CD8-positive, alpha-beta memory T cell (primary cell): Measurements from ENCODE around the gene DNAJC24. TPM values are rescaled to one million over a fixed set of nuclear protein-coding genes. Genes with fewer than 3 reads are reported as not detected.

Source experiments
- CTCF ChIA-PET: fragments of 350-600 bp; sonication (Branson Sonifier 250); formaldehyde crosslinking; loops from one replicate; lab custom pipeline; 2021; ENCODE audit warnings: antibody characterized with exemption; lab: Charles Lee
- POLR2A ChIA-PET: fragments of 350-600 bp; sonication (Branson Sonifier 250); formaldehyde crosslinking; loops from one replicate; lab custom pipeline; 2021; ENCODE audit warnings: antibody characterized with exemption; lab: Charles Lee
- DNase-seq, 5 donors: peaks; one replicate each; pipeline versions ENCODE4 v3.0.0 to v3.0.0-alpha.2; 2020 to 2022; ENCODE audit warnings: mixed read lengths in 1 of 5
- H3K27ac ChIP-seq: one replicate; pipeline ENCODE4 v1.7.0; 2013; ENCODE audit warnings: low read depth, mild to moderate bottlenecking, low read length, moderate library complexity
- H3K27me3 ChIP-seq: 2 replicates; pipeline ENCODE4 v1.7.0; 2013; ENCODE audit warnings: low read length, mild to moderate bottlenecking; ENCODE audit not compliant: insufficient read depth, poor library complexity, severe bottlenecking
- H3K36me3 ChIP-seq: 2 replicates; pipeline ENCODE4 v1.7.0; 2013; ENCODE audit warnings: mild to moderate bottlenecking, low read length, moderate library complexity; ENCODE audit not compliant: insufficient read depth
- H3K4me1 ChIP-seq: 2 replicates; pipeline ENCODE4 v1.7.0; 2013; ENCODE audit warnings: mild to moderate bottlenecking, low read length, moderate library complexity; ENCODE audit not compliant: insufficient read depth
- H3K4me3 ChIP-seq: 2 replicates; pipeline ENCODE4 v1.7.0; 2013; ENCODE audit warnings: mild to moderate bottlenecking, low read length
- H3K9me3 ChIP-seq: 2 replicates; pipeline ENCODE4 v1.7.0; 2013; ENCODE audit warnings: mild to moderate bottlenecking, low read length
- H3K27ac Mint-ChIP-seq, 8 donors: one replicate each; pipeline ENCODE4 v1.8.0; 2020 to 2021; ENCODE audit warnings: mixed read lengths in 8 of 8, mild to moderate bottlenecking in 6 of 8, inconsistent platforms in 3 of 8, moderate library complexity in 3 of 8
- H3K27me3 Mint-ChIP-seq, 2 donors: one replicate each; pipeline ENCODE4 v1.8.0; 2020 to 2021; ENCODE audit warnings: mixed read lengths in 2 of 2, mild to moderate bottlenecking in 1 of 2, moderate library complexity in 1 of 2
- H3K36me3 Mint-ChIP-seq, 3 donors: one replicate each; pipeline ENCODE4 v1.8.0; 2020 to 2021; ENCODE audit warnings: mixed read lengths in 3 of 3, inconsistent platforms in 1 of 3, mild to moderate bottlenecking in 1 of 3
- H3K4me1 Mint-ChIP-seq, 3 donors: one replicate each; pipeline ENCODE4 v1.8.0; 2020 to 2021; ENCODE audit warnings: mixed read lengths in 3 of 3, inconsistent platforms in 1 of 3, mild to moderate bottlenecking in 1 of 3
- H3K4me3 Mint-ChIP-seq, 7 donors: one replicate each; pipeline ENCODE4 v1.8.0; 2020 to 2021; ENCODE audit warnings: mixed read lengths in 7 of 7, mild to moderate bottlenecking in 6 of 7, moderate library complexity in 4 of 7, inconsistent platforms in 2 of 7
- H3K9me3 Mint-ChIP-seq, 5 donors: one replicate each; pipeline ENCODE4 v1.8.0; 2020 to 2022; ENCODE audit warnings: mixed read lengths in 5 of 5, mild to moderate bottlenecking in 3 of 5, moderate library complexity in 2 of 5, inconsistent platforms in 1 of 5
- polyA plus RNA-seq: library from polyadenylated mRNA; unstranded; fragments of 300-500 nt; fragmentation: Illumina TruSeq; gene quantifications from one replicate; pipeline ENCODE4 v1.2.3, GENCODE V29; 2021
- total RNA-seq, 2 experiments: library from RNA; stranded (reverse); gene quantifications; one replicate each; pipeline ENCODE4 v1.2.3, GENCODE V29; 2021

The DNAJC24 gene
- total and polyA plus RNA-seq, 3 experiments from 2014 or later = 12.4 to 25.9 (median 21.9) TPM

DNA sequence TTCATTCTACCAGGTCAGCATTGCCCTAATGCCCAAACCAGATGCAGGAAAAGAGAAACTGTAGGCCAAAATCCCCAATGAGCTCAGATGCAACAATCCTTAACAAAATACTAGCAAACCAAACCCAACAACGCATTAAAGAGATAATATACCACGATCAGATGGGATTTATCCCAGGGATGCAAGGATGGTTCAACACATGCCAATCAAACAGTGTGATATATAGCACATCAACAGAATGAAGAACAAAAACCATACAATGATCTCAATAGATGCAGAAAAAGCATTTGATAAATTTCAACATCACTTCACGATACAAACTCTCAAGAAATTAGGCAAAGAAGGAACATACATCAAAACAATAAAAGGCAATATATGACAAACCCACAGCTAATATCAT is 94.8 kb downstream of the DNAJC24 start:
- peaks cover 23 to 41% (median 37%) of the 10 kb centered on the region in 3 donors for H3K36me3 Mint-ChIP-seq
- H3K9me3 Mint-ChIP-seq = peaks cover 0 to 17% (median 9%) of the 10 kb centered on the region in 5 donors

DNA sequence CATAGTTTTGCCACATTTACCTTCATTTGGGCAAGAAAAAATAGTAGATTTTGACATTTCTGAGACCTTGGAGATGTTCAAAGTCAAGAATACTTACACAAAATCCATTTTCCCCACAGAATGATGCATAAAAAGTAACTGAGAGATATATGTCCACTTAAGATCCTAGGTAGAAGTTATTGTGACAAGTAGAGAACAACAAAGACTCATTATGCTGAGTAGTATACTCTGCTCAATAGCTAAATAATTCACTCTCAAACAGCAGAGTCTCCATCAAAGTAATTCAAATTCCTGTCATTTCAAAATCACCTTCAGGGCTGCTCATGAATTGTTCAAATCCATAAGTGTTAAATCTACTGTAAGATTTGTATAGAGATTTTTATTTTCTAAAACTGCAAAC is 104.4 kb downstream of the DNAJC24 start:
- H3K9me3 Mint-ChIP-seq = no peaks in the 10 kb centered on the region
- POLR2A ChIA-PET = no interaction called here

More for the DNA sequence above, 94.8 kb downstream of the DNAJC24 start:
- H3K36me3 ChIP-seq = no peaks in the 10 kb centered on the region
- CTCF ChIA-PET = interaction anchor here (1.3 kb wide), 1 partner anchor 67 kb away, joined by 3 read pairs; no protein-coding TSS in a partner anchor
- no peak overlapping the region for H3K27ac Mint-ChIP-seq
- DNase-seq = no peak
- no peaks in the 10 kb centered on the region for H3K4me1 ChIP-seq
- no peak overlapping the region for H3K4me3 ChIP-seq
- H3K9me3 ChIP-seq = no peaks in the 10 kb centered on the region
- no peak overlapping the region for H3K4me3 Mint-ChIP-seq
- no peaks in the 10 kb centered on the region for H3K27me3 Mint-ChIP-seq
- H3K27me3 ChIP-seq = no peaks in the 10 kb centered on the region
- H3K27ac ChIP-seq = no peak overlapping the region
- peaks cover 3 to 8% (median 6%) of the 10 kb centered on the region in 3 donors for H3K4me1 Mint-ChIP-seq
- POLR2A ChIA-PET = no interaction called here

DNA sequence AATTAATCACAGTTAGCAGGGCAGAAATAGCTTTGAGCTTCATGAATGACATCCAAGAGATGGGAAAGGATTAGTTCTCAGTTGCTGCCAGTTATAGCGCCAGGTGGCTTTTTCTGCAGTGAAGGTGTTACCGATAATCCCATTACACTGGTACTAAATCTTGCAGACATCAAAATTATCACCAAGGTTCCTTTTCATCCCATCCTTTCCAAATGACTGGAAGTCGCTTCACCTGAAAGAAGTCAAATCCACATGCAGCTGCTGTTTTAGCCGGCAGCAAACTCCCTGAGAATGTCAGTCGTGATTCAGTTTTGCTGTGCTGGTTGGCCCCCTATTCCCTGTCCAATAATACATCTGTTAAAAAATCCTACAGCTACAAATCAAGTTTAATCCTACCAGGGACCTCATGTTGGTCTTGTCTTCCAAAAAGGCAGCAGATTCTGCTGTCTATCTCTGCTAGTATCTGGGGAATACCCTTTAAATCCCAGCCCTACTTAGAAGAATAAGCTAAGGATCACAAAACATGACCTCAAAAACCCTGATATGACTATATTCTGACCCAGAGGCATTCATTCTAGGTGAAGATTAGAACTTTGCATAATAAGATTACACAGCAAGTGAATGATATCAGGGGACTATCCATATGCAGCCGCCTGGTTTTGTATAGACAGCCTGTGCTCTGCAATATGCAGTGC is 108.0 kb downstream of the DNAJC24 start:
- Mint-ChIP-seq H3K27me3 (no peaks in the 10 kb centered on the region), H3K4me3 (no peak overlapping the region), H3K27ac (no peak overlapping the region), H3K36me3 (peaks cover 0 to 5% (median 0%) of the 10 kb centered on the region in 3 donors), H3K9me3 (no peaks in the 10 kb centered on the region), H3K4me1 (peaks cover 8 to 10% (median 8%) of the 10 kb centered on the region in 3 donors)
- Histone ChIP-seq H3K27ac (no peak overlapping the region), H3K4me1 (no peaks in the 10 kb centered on the region), H3K4me3 (no peak overlapping the region), H3K27me3 (no peaks in the 10 kb centered on the region), H3K36me3 (no peaks in the 10 kb centered on the region), H3K9me3 (no peaks in the 10 kb centered on the region)
- ChIA-PET CTCF (no interaction called here), POLR2A (no interaction called here)
- no peak for DNase-seq

More for the DNA sequence above, 104.4 kb downstream of the DNAJC24 start:
- H3K27me3 ChIP-seq = no peaks in the 10 kb centered on the region
- CTCF ChIA-PET = no interaction called here
- no peak for DNase-seq
- H3K9me3 ChIP-seq = no peaks in the 10 kb centered on the region
- H3K4me3 ChIP-seq = no peak overlapping the region
- H3K4me1 ChIP-seq = no peaks in the 10 kb centered on the region
- H3K27me3 Mint-ChIP-seq = no peaks in the 10 kb centered on the region
- H3K4me1 Mint-ChIP-seq = peaks cover 3 to 4% (median 4%) of the 10 kb centered on the region in 3 donors
- H3K4me3 Mint-ChIP-seq = no peak overlapping the region
- H3K36me3 ChIP-seq = no peaks in the 10 kb centered on the region
- no peak overlapping the region for H3K27ac ChIP-seq
- H3K36me3 Mint-ChIP-seq = peaks cover 9 to 10% (median 10%) of the 10 kb centered on the region in 3 donors
- no peak overlapping the region for H3K27ac Mint-ChIP-seq

DNA sequence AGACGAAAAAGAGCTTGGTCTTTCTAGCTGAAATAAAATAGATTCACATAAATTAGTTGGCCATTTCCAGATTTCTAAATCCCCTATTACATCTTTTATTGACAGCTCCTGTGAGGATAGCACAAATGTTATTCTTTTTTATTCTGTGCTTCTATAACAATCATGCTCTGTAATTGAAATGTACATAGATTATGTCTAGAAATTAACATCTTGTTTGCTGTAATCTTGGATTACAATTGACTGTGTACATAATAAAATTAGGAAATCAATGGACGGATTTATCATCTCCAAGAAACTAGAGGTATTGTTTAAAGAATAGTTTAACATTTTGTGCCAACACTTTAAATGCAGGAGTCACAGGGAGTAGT is 108.5 kb downstream of the DNAJC24 start:
- H3K4me1 Mint-ChIP-seq = peaks cover 8 to 10% (median 9%) of the 10 kb centered on the region in 3 donors

DNA sequence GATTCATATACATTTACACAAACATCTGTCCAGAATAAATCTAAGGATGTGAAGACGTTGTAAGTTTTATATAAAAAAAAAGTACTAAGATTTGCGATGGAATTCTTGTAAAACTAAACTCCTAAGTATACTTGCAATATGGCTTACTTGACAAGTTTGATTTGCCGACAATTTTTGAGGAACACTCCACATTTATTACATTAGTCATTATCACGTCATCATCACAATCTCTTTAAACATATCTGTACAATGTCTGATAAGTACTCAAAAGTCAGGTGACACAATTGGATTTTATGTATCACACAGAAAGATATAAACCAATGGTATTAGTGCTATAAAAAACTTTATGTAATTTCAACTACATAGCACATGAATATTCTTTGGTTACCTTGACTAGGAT is 109.4 kb downstream of the DNAJC24 start:
- H3K4me1 Mint-ChIP-seq = peaks cover 8 to 10% (median 9%) of the 10 kb centered on the region in 3 donors
- H3K9me3 Mint-ChIP-seq = no peaks in the 10 kb centered on the region
- H3K27ac ChIP-seq = no peak overlapping the region
- H3K36me3 ChIP-seq = no peaks in the 10 kb centered on the region
- no peak overlapping the region for H3K4me3 Mint-ChIP-seq
- H3K36me3 Mint-ChIP-seq = peaks cover 0 to 5% (median 0%) of the 10 kb centered on the region in 3 donors
- no peaks in the 10 kb centered on the region for H3K9me3 ChIP-seq
- no peak overlapping the region for H3K4me3 ChIP-seq
- no peak for DNase-seq
- CTCF ChIA-PET = no interaction called here
- H3K27me3 ChIP-seq = no peaks in the 10 kb centered on the region
- no peaks in the 10 kb centered on the region for H3K27me3 Mint-ChIP-seq
- H3K27ac Mint-ChIP-seq = no peak overlapping the region
- POLR2A ChIA-PET = no interaction called here
- no peaks in the 10 kb centered on the region for H3K4me1 ChIP-seq

More for the DNA sequence above, 108.5 kb downstream of the DNAJC24 start:
- Histone ChIP-seq H3K27me3 (no peaks in the 10 kb centered on the region), H3K9me3 (no peaks in the 10 kb centered on the region), H3K36me3 (no peaks in the 10 kb centered on the region), H3K4me1 (no peaks in the 10 kb centered on the region), H3K4me3 (no peak overlapping the region), H3K27ac (no peak overlapping the region)
- ChIA-PET POLR2A (no interaction called here), CTCF (no interaction called here)
- H3K4me3 Mint-ChIP-seq = no peak overlapping the region
- no peaks in the 10 kb centered on the region for H3K9me3 Mint-ChIP-seq
- H3K27me3 Mint-ChIP-seq = no peaks in the 10 kb centered on the region
- H3K27ac Mint-ChIP-seq = no peak overlapping the region
- no peak for DNase-seq
- peaks cover 0 to 5% (median 0%) of the 10 kb centered on the region in 3 donors for H3K36me3 Mint-ChIP-seq

DNA sequence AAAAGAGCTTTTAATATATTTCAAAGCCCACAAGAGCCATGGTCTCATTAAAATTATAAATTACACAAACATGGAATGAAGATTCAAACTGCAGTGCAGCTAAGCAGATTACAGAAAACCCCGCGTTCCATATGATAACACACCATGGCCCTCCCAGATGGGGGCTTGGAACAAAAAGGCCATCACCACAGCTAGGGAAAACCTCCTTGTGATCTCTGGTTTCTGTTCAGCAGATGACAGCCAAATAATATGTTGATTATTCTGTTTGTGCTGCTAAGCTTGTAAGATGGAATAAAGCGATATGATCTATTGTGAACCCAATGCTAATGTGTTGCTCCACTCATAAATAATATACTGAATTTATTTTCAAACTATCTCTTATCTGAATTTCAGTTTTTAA is 111.3 kb downstream of the DNAJC24 start:
- H3K36me3 Mint-ChIP-seq = peaks cover 0 to 4% (median 0%) of the 10 kb centered on the region in 3 donors
- H3K36me3 ChIP-seq = no peaks in the 10 kb centered on the region
- DNase-seq = no peak
- no peaks in the 10 kb centered on the region for H3K9me3 Mint-ChIP-seq
- H3K27me3 ChIP-seq = no peaks in the 10 kb centered on the region
- peaks cover 8 to 17% (median 12%) of the 10 kb centered on the region in 3 donors for H3K4me1 Mint-ChIP-seq
- no peaks in the 10 kb centered on the region for H3K9me3 ChIP-seq
- ChIA-PET CTCF (no interaction called here), POLR2A (no interaction called here)
- no peaks in the 10 kb centered on the region for H3K4me1 ChIP-seq
- H3K4me3 ChIP-seq = no peak overlapping the region
- H3K4me3 Mint-ChIP-seq = no peak overlapping the region
- no peak overlapping the region for H3K27ac ChIP-seq
- H3K27ac Mint-ChIP-seq = no peak overlapping the region
- no peaks in the 10 kb centered on the region for H3K27me3 Mint-ChIP-seq

Other genes starting within 250 kb of the DNAJC24 start
- under 1 TPM; 0.07 to 0.15 TPM for gene DCDC1, start 121 bp upstream of the DNAJC24 start, total RNA-seq
- not detected for gene DCDC1, start 121 bp upstream of the DNAJC24 start, polyA plus RNA-seq
- 10 to 100 TPM; 22.1 to 27.2 TPM for gene IMMP1L, start 139.8 kb downstream of the DNAJC24 start, total RNA-seq
- gene IMMP1L, start 139.8 kb downstream of the DNAJC24 start, polyA plus RNA-seq = 54.5 TPM
- 10 to 100 TPM; 20.5 to 23.2 TPM for gene ELP4, start 139.9 kb downstream of the DNAJC24 start, total RNA-seq
- 18.4 TPM for gene ELP4, start 139.9 kb downstream of the DNAJC24 start, polyA plus RNA-seq